Measurements from ENCODE around the gene PTPRN2.

Gene PTPRN2

DNA sequence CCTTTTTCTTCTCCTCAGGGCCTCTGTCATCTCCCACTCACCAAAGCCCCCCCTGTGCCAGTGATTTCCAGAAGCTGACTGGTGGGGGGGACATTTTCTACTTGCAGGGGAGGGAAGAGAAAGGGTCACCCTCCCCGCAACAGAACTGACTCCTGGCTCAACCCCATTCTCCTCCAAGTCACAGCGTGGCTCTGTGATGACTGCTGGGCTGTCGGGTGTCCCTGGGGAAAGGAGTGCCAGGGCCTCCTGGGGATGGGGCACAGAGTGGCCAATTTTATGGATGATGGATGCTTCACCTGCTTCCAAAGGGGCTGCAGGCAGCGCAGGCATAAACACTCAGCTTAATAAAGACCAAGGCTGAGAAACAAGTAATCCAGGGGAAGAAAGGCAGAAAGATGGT lies 523.0 kb downstream of the PTPRN2 start:
- no peak for FAIRE-seq
- no peak for DNase-seq (ENCODE audit: insufficient read length, low spot score)
- no peak for TF ChIP-seq POLR2A (IDR thresholded peaks at IDR 0.05; ENCODE audit: low read depth, low read length)

- TF ChIP-seq POLR2A (IDR thresholded peaks at IDR 0.05; ENCODE audit: low read depth, low read length), result no peak
- FAIRE-seq (no peak), DNase-seq (ENCODE audit: insufficient read length, low spot score) (no peak)
These were observed 523.6 kb downstream of the PTPRN2 start for GRCh38 chr7:158063850-158064610.

- no peak for TF ChIP-seq POLR2A (IDR thresholded peaks at IDR 0.05; ENCODE audit: low read depth, low read length)
- DNase-seq (ENCODE audit: insufficient read length, low spot score) (no peak), FAIRE-seq (no peak)
These were observed 525.0 kb downstream of the PTPRN2 start for GRCh38 chr7:158062661-158063060.

DNA sequence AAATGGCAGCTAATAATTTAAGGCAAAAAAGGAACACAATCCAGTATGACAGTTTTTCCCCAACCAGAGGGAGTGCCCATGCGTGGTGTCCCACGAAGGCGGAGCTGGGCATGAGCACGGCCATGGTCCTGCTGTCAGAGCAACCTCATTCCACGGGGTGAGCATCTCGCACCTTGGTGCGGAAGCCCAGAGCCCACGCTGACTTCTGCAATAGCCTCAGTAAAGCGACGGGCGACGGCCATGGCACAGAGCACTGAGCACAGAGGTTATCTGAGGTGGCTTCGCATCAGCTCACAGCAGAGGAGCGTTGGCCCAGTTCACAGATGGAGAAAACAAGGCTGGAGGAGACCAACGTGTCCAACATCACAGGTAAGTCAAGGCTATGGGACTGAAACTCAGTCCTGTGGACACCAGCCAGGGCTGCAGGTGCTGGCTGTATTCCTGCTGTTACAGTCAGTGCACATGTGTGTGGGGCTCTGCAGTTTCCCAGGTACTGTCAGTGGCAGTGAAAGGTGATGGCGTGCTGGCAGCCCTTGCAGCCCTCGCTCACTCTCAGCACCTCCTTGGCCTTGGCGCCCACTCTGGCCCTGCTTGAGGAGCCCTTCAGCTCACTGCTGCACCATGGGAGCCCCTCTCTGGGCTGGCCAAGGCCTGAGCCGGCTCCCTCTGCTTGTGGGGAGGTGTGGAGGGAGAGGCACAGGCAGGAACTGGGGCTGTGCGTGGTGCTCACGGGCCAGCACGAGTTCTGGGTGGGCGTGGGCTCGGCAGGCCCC lies 525.6 kb downstream of the PTPRN2 start:
- DNase-seq (ENCODE audit: insufficient read length, low spot score) (no peak), FAIRE-seq (no peak)
- no peak for TF ChIP-seq POLR2A (IDR thresholded peaks at IDR 0.05; ENCODE audit: low read depth, low read length)

- DNase-seq (ENCODE audit: insufficient read length, low spot score) (no peak), FAIRE-seq (no peak)
These were observed 526.5 kb downstream of the PTPRN2 start for GRCh38 chr7:158061026-158061630.

GRCh38 chr7:158060216-158060615 lies 527.4 kb downstream of the PTPRN2 start:
- DNase-seq (ENCODE audit: insufficient read length, low spot score) (no peak), FAIRE-seq (no peak)
- no peak for TF ChIP-seq POLR2A (IDR thresholded peaks at IDR 0.05; ENCODE audit: low read depth, low read length)

More at GRCh38 chr7:158061026-158061630, 526.5 kb downstream of the PTPRN2 start:
- TF ChIP-seq POLR2A (IDR thresholded peaks at IDR 0.05; ENCODE audit: low read depth, low read length), result no peak

- FAIRE-seq, result no peak
- TF ChIP-seq POLR2A (IDR thresholded peaks at IDR 0.05; ENCODE audit: low read depth, low read length), result no peak
These were observed 530.2 kb downstream of the PTPRN2 start for GRCh38 chr7:158057446-158057845.

DNA sequence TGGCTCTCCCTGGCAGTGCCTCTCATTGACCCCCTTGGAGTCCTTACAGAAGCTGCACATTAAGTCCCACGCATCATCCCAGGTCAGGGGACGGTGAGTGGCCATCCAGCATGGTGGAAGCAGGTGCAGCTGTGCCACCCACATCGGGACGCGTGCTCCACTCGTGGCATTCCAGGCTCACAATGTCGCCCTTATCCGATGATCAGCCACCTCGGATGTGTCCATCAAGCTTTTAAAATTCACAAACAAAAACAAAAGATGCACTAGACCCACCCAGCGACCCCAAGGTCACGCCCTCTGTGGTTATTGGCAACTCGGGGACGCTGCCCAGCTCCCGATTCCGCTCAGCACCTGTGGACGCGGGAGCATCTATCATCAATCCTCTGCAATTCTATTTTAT lies 530.9 kb downstream of the PTPRN2 start:
- FAIRE-seq, result no peak
- no peak for DNase-seq (ENCODE audit: insufficient read length, low spot score)

More at GRCh38 chr7:158057446-158057845, 530.2 kb downstream of the PTPRN2 start:
- no peak for DNase-seq (ENCODE audit: insufficient read length, low spot score)

DNA sequence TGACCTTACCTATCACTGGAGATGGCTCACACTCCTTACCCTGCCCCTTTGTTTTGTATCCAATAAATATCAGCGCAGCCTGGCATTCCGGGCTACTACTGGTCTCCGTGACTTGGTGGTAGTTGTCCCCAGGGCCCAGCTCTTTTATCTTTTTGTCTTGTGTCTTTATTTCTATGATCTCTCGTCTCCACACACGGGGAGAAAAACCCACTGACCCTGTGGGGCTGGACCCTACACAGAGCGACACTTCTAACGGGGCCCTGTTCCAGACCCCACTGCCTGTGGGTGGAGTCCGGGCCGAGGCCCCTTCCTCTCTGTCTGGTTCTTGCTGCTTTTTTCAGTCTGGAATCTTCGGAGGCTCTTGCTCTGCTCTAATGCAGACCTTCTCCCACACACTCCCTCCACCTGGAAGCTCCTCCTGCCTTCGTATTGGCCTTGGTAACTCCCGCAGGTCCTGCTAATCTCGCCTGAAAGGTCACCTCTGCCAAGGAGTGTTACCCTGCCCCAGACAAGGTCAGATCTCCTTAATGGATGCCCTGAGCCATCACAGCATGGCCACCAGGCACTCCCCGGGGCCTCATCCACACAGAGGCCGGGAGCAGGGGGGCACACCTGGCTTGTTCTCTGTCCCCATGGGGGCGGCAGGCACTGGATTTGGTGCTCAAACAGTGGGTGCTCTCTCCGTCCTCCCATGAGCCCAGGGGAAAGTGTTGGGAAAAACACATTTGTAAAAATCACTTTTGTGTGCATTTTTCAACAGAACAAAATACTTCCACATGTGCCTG lies 531.7 kb downstream of the PTPRN2 start:
- FAIRE-seq (no peak), DNase-seq (ENCODE audit: insufficient read length, low spot score) (no peak)
- TF ChIP-seq POLR2A (IDR thresholded peaks at IDR 0.05; ENCODE audit: low read depth, low read length), result no peak

More for the DNA sequence above, 530.9 kb downstream of the PTPRN2 start:
- no peak for TF ChIP-seq POLR2A (IDR thresholded peaks at IDR 0.05; ENCODE audit: low read depth, low read length)

DNA sequence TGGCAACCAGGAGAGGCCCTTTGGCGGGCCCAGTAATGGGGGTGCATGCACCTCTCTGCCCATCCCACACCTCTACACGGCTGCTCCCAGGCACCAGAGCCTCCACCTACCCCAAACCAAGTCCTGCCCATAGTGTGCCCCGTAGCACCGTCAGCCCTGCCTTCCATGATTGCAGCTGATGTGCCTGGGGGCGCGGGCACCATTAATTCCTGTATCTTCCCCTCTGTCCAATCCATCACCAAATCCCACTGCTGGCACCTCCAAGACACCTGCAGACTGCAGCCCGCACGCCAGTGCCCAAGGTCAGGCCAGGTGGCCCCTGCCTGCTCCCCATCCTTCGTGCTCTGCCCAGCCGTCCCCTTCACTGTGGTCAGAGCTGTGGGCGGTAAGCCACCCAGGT lies 533.0 kb downstream of the PTPRN2 start:
- no peak for FAIRE-seq
- TF ChIP-seq POLR2A (IDR thresholded peaks at IDR 0.05; ENCODE audit: low read depth, low read length), result no peak
- no peak for DNase-seq (ENCODE audit: insufficient read length, low spot score)

GRCh38 chr7:158054081-158054480 lies 533.5 kb downstream of the PTPRN2 start:
- DNase-seq (ENCODE audit: insufficient read length, low spot score), result no peak
- no peak for TF ChIP-seq POLR2A (IDR thresholded peaks at IDR 0.05; ENCODE audit: low read depth, low read length)
- FAIRE-seq, result no peak

DNA sequence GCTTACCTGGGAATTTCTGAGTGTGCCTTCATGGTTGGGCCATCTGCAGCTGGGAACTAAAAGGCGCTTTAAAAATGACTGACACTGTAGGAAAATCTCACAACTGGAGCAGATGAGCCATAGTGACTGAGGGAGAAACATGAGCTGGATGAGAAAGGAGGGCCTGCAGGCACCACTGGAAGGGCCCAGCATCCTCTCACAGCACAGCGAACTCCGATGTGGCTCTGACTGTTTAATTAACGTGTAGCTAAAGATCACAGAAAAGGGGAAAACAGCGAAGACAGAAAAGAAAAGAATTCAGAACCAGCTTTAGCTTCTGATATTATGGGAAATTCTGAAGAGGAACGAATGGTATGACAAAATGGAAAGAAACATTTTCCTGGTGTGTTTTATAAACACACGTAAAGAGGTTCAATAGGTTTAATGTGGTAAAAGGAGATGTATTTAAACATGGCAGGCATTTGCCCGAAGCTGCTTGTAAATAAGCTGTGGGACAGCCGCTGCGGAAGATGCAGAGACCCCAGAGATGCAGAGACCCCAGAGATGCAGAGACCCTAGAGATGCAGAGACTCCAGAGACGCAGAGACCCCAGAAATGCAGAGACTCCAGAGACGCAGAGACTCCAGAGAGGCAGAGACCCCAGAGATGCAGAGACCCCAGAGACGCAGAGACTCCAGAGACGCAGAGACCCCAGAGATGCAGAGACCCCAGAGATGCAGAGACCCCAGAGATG lies 534.3 kb downstream of the PTPRN2 start:
- DNase-seq (ENCODE audit: insufficient read length, low spot score) (no peak), FAIRE-seq (no peak)

More for the DNA sequence above, 534.3 kb downstream of the PTPRN2 start:
- no peak for TF ChIP-seq POLR2A (IDR thresholded peaks at IDR 0.05; ENCODE audit: low read depth, low read length)
